Measurements from ENCODE around the gene PACRG. TPM values are rescaled to one million over a fixed set of nuclear protein-coding genes. Genes with fewer than 3 reads are reported as not detected.

The PACRG gene
- total RNA-seq, 1 experiment from 2014 or later = not detected

GRCh38 chr6:162898011-162898410, 170.2 kb downstream of the PACRG start:
- no peak for DNase-seq (ENCODE audit: low read depth)
- in situ Hi-C loops (cut with HindIII; ENCODE audit: low pct_unique_long_range_greater_than_20kb, low sequenced_read_pairs) = no loop called here

- in situ Hi-C loops (cut with HindIII; ENCODE audit: low pct_unique_long_range_greater_than_20kb, low sequenced_read_pairs) = no loop called here
- DNase-seq (ENCODE audit: low read depth) = no peak
Measured at GRCh38 chr6:162899148-162899547, 171.4 kb downstream of the PACRG start.

GRCh38 chr6:162900503-162900902, 172.7 kb downstream of the PACRG start:
- in situ Hi-C loops (cut with HindIII; ENCODE audit: low pct_unique_long_range_greater_than_20kb, low sequenced_read_pairs) = no loop called here
- no peak for DNase-seq (ENCODE audit: low read depth)

- DNase-seq (ENCODE audit: low read depth) = no peak
- in situ Hi-C loops (cut with HindIII; ENCODE audit: low pct_unique_long_range_greater_than_20kb, low sequenced_read_pairs) = no loop called here
Measured at GRCh38 chr6:162904069-162904663, 176.4 kb downstream of the PACRG start.

GRCh38 chr6:162906479-162906878, 178.7 kb downstream of the PACRG start:
- in situ Hi-C loops (cut with HindIII; ENCODE audit: low pct_unique_long_range_greater_than_20kb, low sequenced_read_pairs) = no loop called here
- DNase-seq (ENCODE audit: low read depth) = no peak

GRCh38 chr6:162907876-162908481, 180.2 kb downstream of the PACRG start:
- no peak for DNase-seq (ENCODE audit: low read depth)
- in situ Hi-C loops (cut with HindIII; ENCODE audit: low pct_unique_long_range_greater_than_20kb, low sequenced_read_pairs) = no loop called here

GRCh38 chr6:162913206-162913605, 185.4 kb downstream of the PACRG start:
- in situ Hi-C loops (cut with HindIII; ENCODE audit: low pct_unique_long_range_greater_than_20kb, low sequenced_read_pairs) = no loop called here
- DNase-seq (ENCODE audit: low read depth) = no peak

- in situ Hi-C loops (cut with HindIII; ENCODE audit: low pct_unique_long_range_greater_than_20kb, low sequenced_read_pairs) = no loop called here
Measured at GRCh38 chr6:162917506-162917905, 189.7 kb downstream of the PACRG start.

GRCh38 chr6:162921062-162921461, 193.3 kb downstream of the PACRG start:
- in situ Hi-C loops (cut with HindIII; ENCODE audit: low pct_unique_long_range_greater_than_20kb, low sequenced_read_pairs) = no loop called here
- DNase-seq (ENCODE audit: low read depth) = no peak

More at GRCh38 chr6:162917506-162917905, 189.7 kb downstream of the PACRG start:
- no peak for DNase-seq (ENCODE audit: low read depth)

- in situ Hi-C loops (cut with HindIII; ENCODE audit: low pct_unique_long_range_greater_than_20kb, low sequenced_read_pairs) = no loop called here
- DNase-seq (ENCODE audit: low read depth) = no peak
Measured at GRCh38 chr6:162921510-162922040, 193.8 kb downstream of the PACRG start.

- DNase-seq (ENCODE audit: low read depth) = no peak
- in situ Hi-C loops (cut with HindIII; ENCODE audit: low pct_unique_long_range_greater_than_20kb, low sequenced_read_pairs) = no loop called here
Measured at GRCh38 chr6:162922563-162923166, 194.9 kb downstream of the PACRG start.

- no peak for DNase-seq (ENCODE audit: low read depth)
- in situ Hi-C loops (cut with HindIII; ENCODE audit: low pct_unique_long_range_greater_than_20kb, low sequenced_read_pairs) = no loop called here
Measured at GRCh38 chr6:162934844-162935243, 207.1 kb downstream of the PACRG start.

GRCh38 chr6:162940426-162940825, 212.7 kb downstream of the PACRG start:
- in situ Hi-C loops (cut with HindIII; ENCODE audit: low pct_unique_long_range_greater_than_20kb, low sequenced_read_pairs) = no loop called here
- DNase-seq (ENCODE audit: low read depth) = no peak

GRCh38 chr6:162941128-162941527, 213.4 kb downstream of the PACRG start:
- DNase-seq (ENCODE audit: low read depth) = no peak
- in situ Hi-C loops (cut with HindIII; ENCODE audit: low pct_unique_long_range_greater_than_20kb, low sequenced_read_pairs) = no loop called here

- DNase-seq (ENCODE audit: low read depth) = no peak
- in situ Hi-C loops (cut with HindIII; ENCODE audit: low pct_unique_long_range_greater_than_20kb, low sequenced_read_pairs) = no loop called here
Measured at GRCh38 chr6:162942866-162943265, 215.1 kb downstream of the PACRG start.

GRCh38 chr6:162943369-162943768, 215.6 kb downstream of the PACRG start:
- no peak for DNase-seq (ENCODE audit: low read depth)
- in situ Hi-C loops (cut with HindIII; ENCODE audit: low pct_unique_long_range_greater_than_20kb, low sequenced_read_pairs) = no loop called here

GRCh38 chr6:162951164-162951743, 223.5 kb downstream of the PACRG start:
- DNase-seq (ENCODE audit: low read depth) = no peak
- in situ Hi-C loops (cut with HindIII; ENCODE audit: low pct_unique_long_range_greater_than_20kb, low sequenced_read_pairs) = no loop called here

- in situ Hi-C loops (cut with HindIII; ENCODE audit: low pct_unique_long_range_greater_than_20kb, low sequenced_read_pairs) = no loop called here
- no peak for DNase-seq (ENCODE audit: low read depth)
Measured at GRCh38 chr6:162952423-162952822, 224.6 kb downstream of the PACRG start.

GRCh38 chr6:162957062-162957461, 229.3 kb downstream of the PACRG start:
- in situ Hi-C loops (cut with HindIII; ENCODE audit: low pct_unique_long_range_greater_than_20kb, low sequenced_read_pairs) = no loop called here
- DNase-seq (ENCODE audit: low read depth) = no peak

Data from Caki2 (cell line).